HepG2 (cell line): ENCODE measurements around the gene EFNA3. TPM values are rescaled to one million over a fixed set of nuclear protein-coding genes. Genes with fewer than 3 reads are reported as not detected.

Experiments used
- ASH2L ChIP-seq: fragments of 300-600, 200-600 bp; sonication (generic); IDR thresholded peaks from 2 replicates; pipeline ENCODE4 v1.7.0; 2017; ENCODE audit warnings: low read depth, mild to moderate bottlenecking, moderate library complexity, mixed read lengths, low read length; ENCODE audit not compliant: insufficient read length
- CHD2 ChIP-seq: IDR thresholded peaks from 2 replicates; pipeline ENCODE4 v1.6.1; 2011; ENCODE audit warnings: low read depth, low read length, improper control_type of control experiment
- EHMT2 ChIP-seq: fragments of 200-600 bp; sonication (generic); IDR thresholded peaks from 2 replicates; pipeline ENCODE4 v1.7.0; 2017; ENCODE audit warnings: antibody characterized with exemption, low read depth, low read length, borderline replicate concordance
- HIVEP1 ChIP-seq: sonication (generic); formaldehyde crosslinking; IDR thresholded peaks from 2 replicates; pipeline ENCODE4 v1.4.0; 2020; ENCODE audit warnings: mild to moderate bottlenecking, missing genetic modification reagents
- KDM6A ChIP-seq: IDR thresholded peaks from 2 replicates; pipeline ENCODE4 v1.6.1; 2016; ENCODE audit warnings: low read depth
- MAZ ChIP-seq, 2 experiments: sonication (generic) in 1 of 2; formaldehyde crosslinking in 1 of 2; IDR thresholded peaks; 2 replicates each; pipeline versions ENCODE4 v1.5.0 to v1.6.1; 2012 to 2020; ENCODE audit warnings: low read depth in 2 of 2, mild to moderate bottlenecking in 2 of 2, borderline replicate concordance in 1 of 2, improper control_type of control experiment in 1 of 2, low read length in 1 of 2, missing genetic modification reagents in 1 of 2, moderate library complexity in 1 of 2
- MIER3 ChIP-seq: IDR thresholded peaks from 2 replicates; pipeline ENCODE4 v1.6.1; 2016; ENCODE audit warnings: missing compliant biosample characterization, borderline replicate concordance
- RBM39 ChIP-seq: fragments of 200-400 bp; formaldehyde crosslinking; IDR thresholded peaks from one replicate; pipeline ENCODE4 v1.6.1; 2018; ENCODE audit warnings: antibody characterized with exemption, mild to moderate bottlenecking, low read depth, low read length; ENCODE audit not compliant: poor library complexity, severe bottlenecking
- SAFB2 ChIP-seq: sonication (generic); formaldehyde crosslinking; IDR thresholded peaks from 2 replicates; pipeline ENCODE4 v1.5.1; 2020; ENCODE audit warnings: missing genetic modification reagents, low read depth, mild to moderate bottlenecking, borderline replicate concordance
- SMAD9 ChIP-seq: sonication (generic); formaldehyde crosslinking; IDR thresholded peaks from 2 replicates; pipeline ENCODE4 v1.5.1; 2020; ENCODE audit warnings: mild to moderate bottlenecking, missing genetic modification reagents
- SUZ12 ChIP-seq: fragments of 150-350 bp; IDR thresholded peaks from 2 replicates; pipeline ENCODE4 v1.6.1; 2014; ENCODE audit warnings: low read depth, low read length
- TSC22D2 ChIP-seq: sonication (generic); formaldehyde crosslinking; IDR thresholded peaks from 2 replicates; pipeline ENCODE4 v1.5.1; 2020; ENCODE audit warnings: missing genetic modification reagents, mild to moderate bottlenecking, borderline replicate concordance
- ZMYM3 ChIP-seq: sonication (generic); formaldehyde crosslinking; IDR thresholded peaks from 2 replicates; pipeline ENCODE4 v1.5.1; 2020; ENCODE audit warnings: mild to moderate bottlenecking, missing genetic modification reagents
- ZNF354B ChIP-seq: sonication (generic); formaldehyde crosslinking; IDR thresholded peaks from 2 replicates; pipeline ENCODE4 v1.8.0; 2022; ENCODE audit warnings: mild to moderate bottlenecking, missing genetic modification reagents
- ZNF550 ChIP-seq: sonication (generic); formaldehyde crosslinking; IDR thresholded peaks from 2 replicates; pipeline ENCODE4 v1.4.0; 2020; ENCODE audit warnings: mild to moderate bottlenecking, missing genetic modification reagents, borderline replicate concordance
- ZNF570 ChIP-seq: sonication (generic); formaldehyde crosslinking; IDR thresholded peaks from 2 replicates; pipeline ENCODE4 v1.4.0; 2020; ENCODE audit warnings: mild to moderate bottlenecking, missing genetic modification reagents, borderline replicate concordance
- ZNF749 ChIP-seq: sonication (generic); formaldehyde crosslinking; IDR thresholded peaks from 2 replicates; pipeline ENCODE4 v1.8.0; 2022; ENCODE audit warnings: mild to moderate bottlenecking, missing genetic modification reagents, moderate library complexity, borderline replicate concordance
- ZSCAN25 ChIP-seq: sonication (generic); formaldehyde crosslinking; IDR thresholded peaks from 2 replicates; pipeline ENCODE4 v1.8.0; 2022; ENCODE audit warnings: mild to moderate bottlenecking, missing genetic modification reagents
- polyA plus RNA-seq, 8 experiments: library from polyadenylated mRNA; depleted of rRNA in 3 of 8; stranded (reverse) in 7 of 8; unstranded in 1 of 8; fragments of >200 nt; fragmentation: Illumina TruSeq in 4 of 8; extraction: Trizol in 4 of 8; gene quantifications; 2 replicates each; pipeline versions ENCODE4 v1.2.1 to v1.2.3, GENCODE V29; 2011 to 2016; ENCODE audit warnings: low read depth in 4 of 8, missing spikeins in 1 of 8, mixed read lengths in 1 of 8; ENCODE audit not compliant: insufficient read depth in 1 of 8
- total RNA-seq, 5 experiments: library from RNA; depleted of rRNA; stranded (reverse); fragments of >200 nt; fragmentation: Illumina TruSeq; extraction: Trizol; gene quantifications; 2 replicates each; pipeline ENCODE4 v1.2.3, GENCODE V29; 2016; ENCODE audit warnings: low read depth in 1 of 5
- TF ChIP-seq, protein P1 (sequence below): sonication (generic); formaldehyde crosslinking; IDR thresholded peaks from 2 replicates; pipeline ENCODE4 v1.4.0; 2020; ENCODE audit warnings: low read depth, missing genetic modification reagents
- TF ChIP-seq, protein P2 (sequence below): sonication (generic); formaldehyde crosslinking; IDR thresholded peaks from 2 replicates; pipeline ENCODE4 v1.4.0; 2020; ENCODE audit warnings: mild to moderate bottlenecking, missing genetic modification reagents
- TF ChIP-seq, protein P3 (sequence below): sonication (generic); formaldehyde crosslinking; IDR thresholded peaks from 2 replicates; pipeline ENCODE4 v1.4.0; 2020; ENCODE audit warnings: missing genetic modification reagents, mild to moderate bottlenecking, borderline replicate concordance
- TF ChIP-seq, protein P4 (sequence below): sonication (generic); formaldehyde crosslinking; IDR thresholded peaks from 2 replicates; pipeline ENCODE4 v1.4.0; 2020; ENCODE audit warnings: missing genetic modification reagents

EFNA3 gene
- total and polyA plus RNA-seq, 2 of the 13 experiments (the other 11 are each of a cell fraction or from before 2014, with no cell fraction given) = 1.0 to 5.7 TPM

DNA sequence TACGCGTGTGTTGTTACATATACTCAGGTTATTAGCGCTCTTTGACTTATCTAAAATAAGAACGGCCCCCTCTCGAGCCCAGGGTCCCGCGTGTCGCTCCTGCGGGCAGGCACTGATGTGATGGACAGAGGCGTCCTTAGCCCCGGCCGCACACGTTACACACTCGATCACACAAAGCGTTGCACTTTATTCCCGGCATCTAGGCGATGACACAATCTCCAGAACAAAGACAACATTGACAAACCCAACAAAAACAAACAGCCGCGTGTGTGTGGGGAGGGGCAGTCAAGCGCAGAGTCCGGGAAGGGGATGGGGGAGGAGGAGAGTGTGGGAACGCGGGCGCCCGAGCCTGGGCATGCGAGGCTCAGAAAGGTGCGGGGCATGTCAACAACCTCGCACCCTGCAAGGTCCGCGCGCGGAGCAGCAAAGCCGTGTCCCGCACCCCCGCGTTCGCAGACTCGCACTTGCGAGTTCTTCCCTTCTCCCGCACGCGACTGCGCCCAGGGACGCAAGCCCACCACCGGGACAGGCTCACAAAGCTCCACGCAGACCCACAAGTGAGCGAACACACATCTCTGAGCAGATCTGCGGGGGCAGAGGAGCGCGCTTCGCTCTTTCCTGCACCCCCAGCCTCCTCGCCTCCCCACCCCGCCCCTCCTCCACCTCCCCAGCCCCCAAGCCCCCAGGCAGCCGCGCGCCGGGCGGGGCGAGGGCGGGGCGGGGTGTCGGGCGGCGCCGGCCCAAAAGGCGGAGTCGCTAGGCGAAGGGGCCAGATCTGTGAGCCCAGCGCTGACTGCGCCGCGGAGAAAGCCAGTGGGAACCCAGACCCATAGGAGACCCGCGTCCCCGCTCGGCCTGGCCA lies 48.7 kb downstream of the EFNA3 start, which contains the start of gene EFNA1 (continued):
- peak; percentile 69; the same call in 1 of the 2 replicates for TF ChIP-seq ZNF749 (CRISPR knock-in tag)
- no peak for TF ChIP-seq EHMT2
- TF ChIP-seq SMAD9 (CRISPR knock-in tag) = no peak
- TF ChIP-seq CHD2 = peak; percentile 39
- TF ChIP-seq, protein P1, sequence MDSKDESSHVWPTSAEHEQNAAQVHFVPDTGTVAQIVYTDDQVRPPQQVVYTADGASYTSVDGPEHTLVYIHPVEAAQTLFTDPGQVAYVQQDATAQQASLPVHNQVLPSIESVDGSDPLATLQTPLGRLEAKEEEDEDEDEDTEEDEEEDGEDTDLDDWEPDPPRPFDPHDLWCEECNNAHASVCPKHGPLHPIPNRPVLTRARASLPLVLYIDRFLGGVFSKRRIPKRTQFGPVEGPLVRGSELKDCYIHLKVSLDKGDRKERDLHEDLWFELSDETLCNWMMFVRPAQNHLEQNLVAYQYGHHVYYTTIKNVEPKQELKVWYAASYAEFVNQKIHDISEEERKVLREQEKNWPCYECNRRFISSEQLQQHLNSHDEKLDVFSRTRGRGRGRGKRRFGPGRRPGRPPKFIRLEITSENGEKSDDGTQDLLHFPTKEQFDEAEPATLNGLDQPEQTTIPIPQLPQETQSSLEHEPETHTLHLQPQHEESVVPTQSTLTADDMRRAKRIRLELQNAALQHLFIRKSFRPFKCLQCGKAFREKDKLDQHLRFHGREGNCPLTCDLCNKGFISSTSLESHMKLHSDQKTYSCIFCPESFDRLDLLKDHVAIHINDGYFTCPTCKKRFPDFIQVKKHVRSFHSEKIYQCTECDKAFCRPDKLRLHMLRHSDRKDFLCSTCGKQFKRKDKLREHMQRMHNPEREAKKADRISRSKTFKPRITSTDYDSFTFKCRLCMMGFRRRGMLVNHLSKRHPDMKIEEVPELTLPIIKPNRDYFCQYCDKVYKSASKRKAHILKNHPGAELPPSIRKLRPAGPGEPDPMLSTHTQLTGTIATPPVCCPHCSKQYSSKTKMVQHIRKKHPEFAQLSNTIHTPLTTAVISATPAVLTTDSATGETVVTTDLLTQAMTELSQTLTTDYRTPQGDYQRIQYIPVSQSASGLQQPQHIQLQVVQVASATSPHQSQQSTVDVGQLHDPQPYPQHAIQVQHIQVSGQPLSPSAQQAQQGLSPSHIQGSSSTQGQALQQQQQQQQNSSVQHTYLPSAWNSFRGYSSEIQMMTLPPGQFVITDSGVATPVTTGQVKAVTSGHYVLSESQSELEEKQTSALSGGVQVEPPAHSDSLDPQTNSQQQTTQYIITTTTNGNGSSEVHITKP (CRISPR knock-in tag) = peak; percentile 9
- no peak; the same call in 1 of the 2 replicates for TF ChIP-seq ZNF354B (CRISPR knock-in tag)
- TF ChIP-seq ASH2L = no peak
- no peak for TF ChIP-seq ZNF570 (CRISPR knock-in tag)
- TF ChIP-seq KDM6A (CRISPR knock-in tag) = peak; percentile 96
- TF ChIP-seq ZMYM3 (CRISPR knock-in tag) = 0 out of 2 replicates have a peak, but pooled peaks have one; percentile 19
- TF ChIP-seq, protein P2, sequence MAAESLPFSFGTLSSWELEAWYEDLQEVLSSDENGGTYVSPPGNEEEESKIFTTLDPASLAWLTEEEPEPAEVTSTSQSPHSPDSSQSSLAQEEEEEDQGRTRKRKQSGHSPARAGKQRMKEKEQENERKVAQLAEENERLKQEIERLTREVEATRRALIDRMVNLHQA = no peak
- no peak for TF ChIP-seq ZNF550
- TF ChIP-seq, protein P3, sequence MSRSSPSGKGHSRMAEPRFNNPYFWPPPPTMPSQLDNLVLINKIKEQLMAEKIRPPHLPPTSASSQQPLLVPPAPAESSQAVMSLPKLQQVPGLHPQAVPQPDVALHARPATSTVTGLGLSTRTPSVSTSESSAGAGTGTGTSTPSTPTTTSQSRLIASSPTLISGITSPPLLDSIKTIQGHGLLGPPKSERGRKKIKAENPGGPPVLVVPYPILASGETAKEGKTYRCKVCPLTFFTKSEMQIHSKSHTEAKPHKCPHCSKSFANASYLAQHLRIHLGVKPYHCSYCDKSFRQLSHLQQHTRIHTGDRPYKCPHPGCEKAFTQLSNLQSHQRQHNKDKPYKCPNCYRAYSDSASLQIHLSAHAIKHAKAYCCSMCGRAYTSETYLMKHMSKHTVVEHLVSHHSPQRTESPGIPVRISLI = no peak; the same call in 1 of the 2 replicates
- peak; percentile 39; the same call in 1 of the 2 replicates for TF ChIP-seq ZSCAN25 (CRISPR knock-in tag)
- no peak for TF ChIP-seq RBM39
- peak; percentile 88 for TF ChIP-seq MIER3 (CRISPR knock-in tag)
- TF ChIP-seq SAFB2 (CRISPR knock-in tag) = no peak
- TF ChIP-seq, protein P4, sequence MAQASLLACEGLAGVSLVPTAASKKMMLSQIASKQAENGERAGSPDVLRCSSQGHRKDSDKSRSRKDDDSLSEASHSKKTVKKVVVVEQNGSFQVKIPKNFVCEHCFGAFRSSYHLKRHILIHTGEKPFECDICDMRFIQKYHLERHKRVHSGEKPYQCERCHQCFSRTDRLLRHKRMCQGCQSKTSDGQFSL = peak; percentile 92
- TF ChIP-seq HIVEP1 (CRISPR knock-in tag) = peak; percentile 85
- peak; percentile 93 for TF ChIP-seq MAZ (IDR thresholded peaks at IDR 0.05; ENCODE audit: borderline replicate concordance, low read depth, low read length)
- peak; percentile 74; the same call in 1 of the 2 replicates for TF ChIP-seq MAZ (CRISPR knock-in tag; IDR thresholded peaks at IDR 0.05; ENCODE audit: low read depth)
- peak; percentile 13; the same call in 1 of the 2 replicates for TF ChIP-seq TSC22D2 (CRISPR knock-in tag)
- TF ChIP-seq SUZ12 = no peak
